Stomach smooth muscle (tissue), 2 donors: ENCODE measurements around the gene F2RL3.
A peak's percentile ranks its signal among the peaks of the same experiment; 100 is the strongest.

Experiments used
- H3K27ac ChIP-seq: one replicate; pipeline ENCODE4 v1.7.0; 2013; ENCODE audit warnings: mild to moderate bottlenecking, low read length, inconsistent platforms
- H3K27me3 ChIP-seq, 2 donors: one replicate each; pipeline ENCODE4 v1.7.0; 2013; ENCODE audit warnings: low read length in 2 of 2; ENCODE audit not compliant: insufficient read depth in 2 of 2, control insufficient read depth in 1 of 2
- H3K36me3 ChIP-seq, 2 donors: one replicate each; pipeline ENCODE4 v1.7.0; 2013; ENCODE audit warnings: low read length in 2 of 2; ENCODE audit not compliant: control insufficient read depth in 2 of 2, insufficient read depth in 2 of 2
- H3K4me1 ChIP-seq: one replicate; pipeline ENCODE4 v1.7.0; 2013; ENCODE audit warnings: low read length; ENCODE audit not compliant: control insufficient read depth, insufficient read depth
- H3K4me3 ChIP-seq, 2 donors: one replicate each; pipeline ENCODE4 v1.7.0; 2013; ENCODE audit warnings: low read length in 2 of 2
- H3K9ac ChIP-seq, 2 donors: one replicate each; pipeline ENCODE4 v1.7.0; 2013; ENCODE audit warnings: low read length in 2 of 2, mild to moderate bottlenecking in 1 of 2
- H3K9me3 ChIP-seq, 2 donors: one replicate each; pipeline ENCODE4 v1.7.0; 2013; ENCODE audit warnings: low read length in 2 of 2; ENCODE audit not compliant: control insufficient read depth in 2 of 2
- donor health status: healthy.
- donor health status: Pancreatic carcinoma.

The F2RL3 gene

DNA sequence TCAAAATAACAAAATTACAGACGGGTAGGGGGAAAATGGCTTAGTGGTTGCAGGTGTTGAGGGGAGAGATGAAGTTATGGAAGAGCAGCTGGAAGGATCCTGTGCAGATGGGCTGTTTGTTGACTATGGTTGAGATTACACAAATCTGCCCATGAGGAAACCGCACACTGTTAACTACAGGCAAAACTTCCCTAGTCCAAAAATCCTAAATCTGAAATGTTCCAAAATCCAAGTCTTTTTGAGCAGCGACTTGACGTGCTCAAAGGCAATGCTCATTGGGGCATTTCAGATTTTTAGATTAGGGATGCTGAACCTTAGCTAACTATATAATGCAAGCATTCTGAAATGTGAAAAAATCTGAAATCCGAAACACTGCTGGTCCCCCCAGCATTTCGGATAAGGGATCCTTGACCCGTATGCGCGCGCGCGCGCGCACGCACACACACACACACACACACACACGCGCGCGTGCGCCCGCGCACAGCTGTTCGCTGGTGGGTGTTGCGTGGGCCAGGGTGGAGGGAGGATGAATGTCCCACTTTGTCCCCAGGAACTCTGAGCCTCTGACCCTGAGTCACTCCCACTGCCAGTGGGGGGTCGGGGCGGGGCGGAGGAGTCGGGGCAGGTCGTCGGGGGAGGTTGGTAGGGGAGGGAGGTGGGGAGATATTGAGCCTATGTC is 6.8 kb downstream of the F2RL3 start:
- Histone ChIP-seq H3K27ac (no peak overlapping the region), H3K9me3 (no peaks in the 10 kb centered on the region), H3K9ac (no peak overlapping the region), H3K4me1 (peaks cover 13% of the 10 kb centered on the region), H3K4me3 (peak overlapping the region in 1 of 2 donors; percentile 64), H3K36me3 (no peaks in the 10 kb centered on the region), H3K27me3 (peaks cover 0 to 21% of the 10 kb centered on the region in 2 donors)

DNA sequence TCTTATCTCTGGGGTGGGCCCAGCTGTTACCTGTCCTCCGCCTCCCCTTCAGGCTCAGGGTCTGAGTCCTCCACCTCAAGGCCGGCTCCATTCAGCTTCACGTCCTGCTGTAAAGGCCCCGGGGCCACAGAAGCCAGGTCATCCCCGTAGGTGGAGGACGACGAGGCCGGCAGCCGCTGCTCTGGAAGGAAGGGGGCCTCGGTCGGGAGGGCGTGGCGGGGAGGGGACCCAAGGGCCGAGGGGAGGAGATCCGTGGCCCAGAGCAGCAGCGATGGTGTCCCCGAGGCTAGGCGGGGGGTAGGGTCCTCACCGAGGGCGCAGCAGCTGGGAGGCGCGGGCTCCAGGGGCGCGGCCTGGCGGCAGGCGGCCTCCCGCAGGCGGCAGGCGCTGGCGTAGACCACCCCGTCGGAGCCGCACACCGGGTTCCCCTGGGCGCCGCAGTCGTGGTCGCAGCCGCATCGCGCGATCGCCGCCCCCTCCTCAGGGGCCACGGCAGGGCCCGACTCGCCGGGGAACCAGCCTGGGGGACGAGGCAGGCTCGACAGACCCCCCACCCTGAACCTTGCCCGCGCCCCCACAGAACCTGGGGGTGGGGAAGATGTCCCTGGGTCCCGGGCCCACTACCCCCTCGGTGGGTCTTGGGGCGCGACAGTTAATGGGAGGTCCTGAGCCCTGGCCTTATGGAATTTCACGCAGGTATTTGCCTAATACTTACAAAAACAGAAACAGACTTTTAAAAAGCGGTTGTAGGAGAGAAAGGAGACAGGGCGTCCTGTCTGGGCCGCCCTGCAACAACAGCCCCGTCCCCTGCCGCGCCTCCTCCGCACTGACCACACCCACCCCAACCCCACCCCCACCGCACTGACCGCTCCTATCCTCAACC is 7.6 kb downstream of the F2RL3 start:
- H3K9ac ChIP-seq: no peak overlapping the region

DNA sequence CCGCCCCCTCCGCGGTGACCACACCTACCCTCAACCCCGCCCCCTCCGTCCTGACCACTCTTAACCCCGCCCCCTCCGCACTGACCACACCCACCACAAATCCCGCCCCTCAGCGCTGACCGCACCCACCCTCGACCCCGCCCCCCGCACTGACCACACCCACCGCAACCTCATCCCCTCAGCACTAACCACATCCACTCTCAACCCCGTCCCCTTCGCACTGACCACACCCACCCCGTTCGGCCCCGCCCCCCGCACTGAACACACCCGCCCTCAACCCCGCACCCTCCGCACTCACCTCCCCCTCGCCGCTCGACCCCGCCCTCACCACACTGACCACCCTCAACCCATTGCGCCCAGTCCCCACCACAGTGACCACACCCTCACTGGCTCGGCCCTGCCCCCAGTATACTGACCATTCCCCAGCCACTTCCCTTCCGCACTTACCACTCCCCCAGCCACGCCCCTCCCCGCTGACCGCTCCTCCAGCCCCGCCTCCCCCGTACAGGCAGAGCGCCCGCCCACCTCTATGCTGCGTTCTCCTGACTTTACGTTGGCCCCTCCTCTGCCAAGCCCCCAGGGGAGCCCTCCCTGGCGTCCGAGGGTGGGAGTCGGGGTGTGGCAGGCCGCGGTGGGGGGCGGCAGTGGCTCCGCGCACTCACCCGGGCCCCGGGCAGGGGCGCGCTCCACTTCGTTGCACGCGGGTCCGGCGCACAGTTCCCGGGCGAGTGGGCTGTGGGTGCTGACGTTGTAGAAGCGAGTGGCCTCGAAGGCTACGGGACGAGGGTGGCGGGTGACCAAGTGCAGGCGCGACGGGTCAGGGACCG is 8.4 kb downstream of the F2RL3 start:
- Histone ChIP-seq H3K27me3 (peaks cover 0 to 21% of the 10 kb centered on the region in 2 donors), H3K4me3 (peak overlapping the region; percentile 51 to 72), H3K4me1 (peaks cover 13% of the 10 kb centered on the region), H3K27ac (peak overlapping the region; percentile 53), H3K36me3 (no peaks in the 10 kb centered on the region), H3K9ac (no peak overlapping the region), H3K9me3 (no peaks in the 10 kb centered on the region)

More for the DNA sequence above, 7.6 kb downstream of the F2RL3 start:
- Histone ChIP-seq H3K9me3 (no peaks in the 10 kb centered on the region), H3K4me3 (peak overlapping the region; percentile 49 to 64), H3K27ac (no peak overlapping the region), H3K36me3 (no peaks in the 10 kb centered on the region), H3K27me3 (peaks cover 0 to 21% of the 10 kb centered on the region in 2 donors), H3K4me1 (peaks cover 13% of the 10 kb centered on the region)

DNA sequence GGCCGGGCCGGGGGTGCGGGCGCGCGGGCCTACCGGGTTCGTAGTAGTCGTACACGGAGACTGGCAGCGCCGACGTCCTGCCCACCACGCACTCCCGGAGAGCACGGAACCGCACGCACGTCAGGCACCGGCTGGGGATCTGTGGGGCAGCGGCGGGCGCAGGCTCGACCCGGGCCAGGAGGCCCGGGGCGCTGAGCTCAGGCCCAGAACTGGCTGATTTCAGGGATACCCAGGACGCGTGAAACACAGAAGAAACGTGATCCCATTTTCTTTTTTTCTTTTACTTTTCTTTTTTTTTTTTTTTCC is 9.0 kb downstream of the F2RL3 start:
- H3K9ac ChIP-seq: no peak overlapping the region
- peak overlapping the region; percentile 53 for H3K27ac ChIP-seq
- peaks cover 13% of the 10 kb centered on the region for H3K4me1 ChIP-seq

DNA sequence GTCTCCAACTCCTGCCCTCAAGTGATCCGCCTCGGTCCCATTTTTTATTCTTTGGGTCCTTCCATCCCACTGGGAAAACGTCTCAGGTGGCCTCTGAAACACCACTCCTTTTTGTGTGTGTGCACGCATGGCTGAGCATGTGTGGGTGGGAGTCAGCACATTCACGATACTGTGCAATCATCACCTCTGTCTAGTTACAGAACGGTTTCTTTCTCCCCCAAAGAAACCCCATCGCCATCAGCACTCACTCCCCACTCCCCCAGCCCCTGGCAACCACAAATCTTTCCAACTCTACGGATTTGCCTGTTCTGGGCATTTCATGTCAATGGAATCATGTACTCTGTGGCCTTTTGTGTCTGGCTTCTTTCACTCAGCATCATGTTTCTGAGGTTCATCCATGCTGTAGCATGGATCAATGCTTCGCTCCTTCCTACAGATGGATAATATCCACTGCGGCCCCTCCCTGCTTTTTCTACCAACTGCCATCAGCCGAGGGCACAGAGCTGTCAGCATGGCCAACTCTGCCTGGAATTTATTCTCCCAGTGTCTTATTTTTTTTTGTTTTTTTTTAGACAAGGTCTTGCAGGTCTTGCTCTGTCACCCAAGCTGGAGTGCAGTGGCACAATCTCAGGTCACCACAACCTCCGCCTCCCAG is 9.7 kb downstream of the F2RL3 start:
- H3K4me1 ChIP-seq: peaks cover 13% of the 10 kb centered on the region
- H3K36me3 ChIP-seq: no peaks in the 10 kb centered on the region
- no peak overlapping the region for H3K9ac ChIP-seq
- no peaks in the 10 kb centered on the region for H3K9me3 ChIP-seq
- no peak overlapping the region for H3K27ac ChIP-seq
- peaks cover 2 to 21% of the 10 kb centered on the region in 2 donors for H3K27me3 ChIP-seq
- no peak overlapping the region for H3K4me3 ChIP-seq

More for the DNA sequence above, 9.0 kb downstream of the F2RL3 start:
- Histone ChIP-seq H3K9me3 (no peaks in the 10 kb centered on the region), H3K27me3 (peaks cover 2 to 21% of the 10 kb centered on the region in 2 donors), H3K4me3 (peak overlapping the region; percentile 51 to 72), H3K36me3 (no peaks in the 10 kb centered on the region)

DNA sequence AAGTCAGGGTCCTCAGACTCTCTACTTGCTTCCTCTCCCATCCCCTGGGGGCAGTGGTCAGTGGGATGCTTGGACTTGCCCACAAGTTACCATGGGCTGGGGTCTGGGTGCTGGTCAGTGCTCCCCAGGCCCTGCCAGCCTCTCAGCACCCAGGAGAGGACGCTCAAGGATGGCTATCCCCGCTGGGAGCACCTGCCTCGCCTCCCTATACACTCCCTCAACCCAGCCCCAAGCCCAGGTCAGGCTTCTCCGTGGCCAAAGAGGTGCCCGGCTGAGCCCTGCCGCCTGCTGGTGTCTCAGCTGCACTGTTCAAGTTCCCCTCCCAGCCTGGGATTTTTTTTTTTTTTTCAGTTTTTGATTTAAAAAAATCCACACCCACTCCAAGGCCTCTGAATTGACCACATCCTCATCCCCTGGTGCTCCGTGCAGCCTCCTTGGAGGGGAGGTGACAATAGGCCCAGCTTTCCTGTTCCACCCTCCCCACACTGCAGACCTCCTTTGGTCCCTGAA is 10.8 kb downstream of the F2RL3 start:
- Histone ChIP-seq H3K4me1 (peaks cover 13% of the 10 kb centered on the region), H3K27me3 (peaks cover 2 to 16% of the 10 kb centered on the region in 2 donors), H3K9ac (no peak overlapping the region), H3K4me3 (no peak overlapping the region), H3K27ac (no peak overlapping the region), H3K36me3 (no peaks in the 10 kb centered on the region), H3K9me3 (no peaks in the 10 kb centered on the region)

DNA sequence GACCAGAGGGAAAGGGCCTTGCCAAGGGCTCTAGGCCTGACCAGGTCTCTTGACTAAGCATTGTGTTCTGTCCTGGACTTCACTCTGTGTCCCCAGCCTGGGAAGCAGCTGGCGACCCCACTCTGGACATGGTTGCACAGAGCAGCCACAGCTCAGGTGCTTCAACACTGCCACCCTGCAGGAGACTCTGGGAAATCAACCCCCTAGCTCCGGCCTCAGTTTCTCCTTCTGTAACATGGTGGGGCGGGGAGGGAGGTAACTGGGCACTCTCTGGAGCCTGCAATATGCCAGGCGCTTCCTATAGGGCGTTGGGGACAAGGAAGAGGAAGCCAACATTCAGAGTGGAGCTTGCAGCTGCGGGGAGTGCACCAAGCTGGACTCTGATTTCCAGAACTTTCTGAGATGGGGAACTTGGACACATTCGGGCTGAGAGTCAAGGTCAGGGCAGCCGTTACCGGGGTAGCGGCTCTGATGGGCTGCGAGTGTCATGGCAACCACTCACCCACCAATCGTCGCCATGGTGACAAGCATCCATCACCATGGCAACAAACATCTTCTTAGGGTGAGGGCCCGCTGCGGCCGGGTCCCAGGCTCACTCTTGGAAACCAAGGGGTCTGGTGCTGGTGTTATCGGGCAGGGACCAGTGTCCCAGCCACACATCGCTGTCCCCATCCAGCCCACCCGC is 12.8 kb downstream of the F2RL3 start:
- Histone ChIP-seq H3K9ac (no peak overlapping the region), H3K4me3 (no peak overlapping the region), H3K27me3 (peaks cover 2 to 7% of the 10 kb centered on the region in 2 donors), H3K36me3 (no peaks in the 10 kb centered on the region), H3K4me1 (peaks cover 6% of the 10 kb centered on the region), H3K9me3 (no peaks in the 10 kb centered on the region), H3K27ac (no peak overlapping the region)

DNA sequence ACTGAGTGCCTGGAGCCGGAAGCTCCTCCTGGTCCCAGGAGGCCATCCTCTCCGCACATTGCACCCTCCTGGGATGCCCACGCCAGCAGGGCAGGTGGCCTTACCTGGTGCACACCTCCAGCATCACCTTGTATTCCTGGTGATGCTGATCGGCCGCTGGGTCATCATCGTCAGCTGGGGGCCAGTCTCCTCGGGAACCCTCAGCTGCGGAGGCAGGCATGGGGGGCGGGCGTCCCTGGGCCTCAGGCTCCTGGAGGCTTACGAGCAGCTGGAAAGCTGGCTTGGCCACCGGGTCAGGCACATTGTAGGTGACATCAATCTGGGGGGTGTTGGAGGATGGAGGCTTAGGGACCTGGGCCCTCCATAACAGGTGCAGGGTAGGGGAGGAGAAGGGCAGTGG is 13.7 kb downstream of the F2RL3 start:
- H3K4me1 ChIP-seq: peaks cover 3% of the 10 kb centered on the region

DNA sequence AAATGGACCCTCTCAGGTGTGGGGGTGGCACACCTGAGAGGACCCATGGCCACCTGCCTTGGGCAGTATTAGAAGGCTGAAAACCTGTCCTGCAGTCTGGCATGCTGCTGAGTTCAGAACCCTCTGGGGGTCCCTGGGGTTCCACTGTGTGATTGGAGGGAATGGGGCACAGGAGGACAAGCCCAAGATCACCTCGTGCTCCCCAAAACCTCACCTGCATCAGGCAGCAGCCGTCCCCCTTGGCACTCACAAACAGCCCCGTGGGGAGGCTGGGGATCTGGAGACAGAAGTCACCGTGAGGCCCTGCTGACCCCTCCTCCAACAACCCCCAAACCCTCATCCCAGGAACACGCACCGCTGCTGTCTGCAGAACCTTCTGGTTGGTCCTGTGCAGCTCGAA is 14.5 kb downstream of the F2RL3 start:
- Histone ChIP-seq H3K4me3 (no peak overlapping the region), H3K9me3 (no peaks in the 10 kb centered on the region), H3K9ac (no peak overlapping the region), H3K27ac (no peak overlapping the region), H3K27me3 (peaks cover 2 to 4% of the 10 kb centered on the region in 2 donors), H3K4me1 (no peaks in the 10 kb centered on the region), H3K36me3 (no peaks in the 10 kb centered on the region)

More for the DNA sequence above, 13.7 kb downstream of the F2RL3 start:
- Histone ChIP-seq H3K27me3 (peaks cover 2 to 5% of the 10 kb centered on the region in 2 donors), H3K27ac (no peak overlapping the region), H3K9ac (no peak overlapping the region), H3K36me3 (no peaks in the 10 kb centered on the region), H3K4me3 (no peak overlapping the region), H3K9me3 (no peaks in the 10 kb centered on the region)
